IMR-90 (cell line): Measurements from ENCODE around the gene AK2. TPM values are rescaled to one million over a fixed set of nuclear protein-coding genes. Genes with fewer than 3 reads are reported as not detected.

Source experiments
- ATAC-seq: fragments of 200-7000 bp; cut with Tn5 transposase; 2 replicates; pipeline ENCODE4 v1.9.1; 2020; ENCODE audit warnings: low read depth, mild to moderate bottlenecking, moderate library complexity
- BruUV-seq: library from RNA; stranded (reverse); fragments of 400-500 nt; replicated peaks from 2 replicates; lab custom pipeline; 2021; lab: Mats Ljungman, UMichigan
- CTCF ChIA-PET: fragments of 300-600 bp; formaldehyde crosslinking; extraction: SDS; loops from one replicate; lab custom pipeline; 2021; ENCODE audit warnings: antibody characterized with exemption; lab: Yijun Ruan, JAX
- POLR2A ChIA-PET: fragments of 300-600 bp; sonication (Branson Sonifier 250); formaldehyde crosslinking; loops from one replicate; lab custom pipeline; 2022; ENCODE audit warnings: antibody characterized with exemption; ENCODE audit not compliant: unreplicated experiment; lab: Charles Lee
- DNase-seq: peaks from one replicate; pipeline ENCODE4 v3.0.0; 2013
- H2AFZ ChIP-seq: replicated peaks from 2 replicates; pipeline ENCODE3; 2013; ENCODE audit warnings: low read length, mild to moderate bottlenecking; ENCODE audit not compliant: poor library complexity
- H2AK5ac ChIP-seq: 2 replicates; pipeline ENCODE4 v1.6.1; 2013; ENCODE audit warnings: low read depth, low read length, inconsistent platforms
- H2AK9ac ChIP-seq: replicated peaks from 2 replicates; pipeline ENCODE3; 2013; ENCODE audit warnings: mild to moderate bottlenecking, low read depth, low read length, moderate library complexity; ENCODE audit not compliant: poor library complexity
- H2BK120ac ChIP-seq: 2 replicates; pipeline ENCODE4 v1.6.1; 2013; ENCODE audit warnings: low read depth, low read length, inconsistent platforms
- H2BK15ac ChIP-seq: 3 replicates; pipeline ENCODE4 v1.6.1; 2013; ENCODE audit warnings: low read depth, low read length, inconsistent platforms
- H2BK20ac ChIP-seq: 2 replicates; pipeline ENCODE4 v1.6.1; 2013; ENCODE audit warnings: low read depth, mild to moderate bottlenecking, inconsistent platforms, low read length, moderate library complexity
- H2BK5ac ChIP-seq: 2 replicates; pipeline ENCODE4 v1.6.1; 2013; ENCODE audit warnings: mild to moderate bottlenecking, low read depth, low read length, inconsistent platforms; ENCODE audit not compliant: poor library complexity, severe bottlenecking
- H3K14ac ChIP-seq: replicated peaks from 2 replicates; pipeline ENCODE4 v1.6.1; 2013; ENCODE audit warnings: low read depth, low read length, inconsistent platforms
- H3K18ac ChIP-seq: 2 replicates; pipeline ENCODE4 v1.6.1; 2013; ENCODE audit warnings: low read depth, low read length, control low read depth
- H3K23ac ChIP-seq: 2 replicates; pipeline ENCODE4 v1.6.1; 2013; ENCODE audit warnings: low read depth, low read length, inconsistent platforms
- H3K27ac ChIP-seq: 2 replicates; pipeline ENCODE4 v1.5.1; 2013; ENCODE audit warnings: mild to moderate bottlenecking, control low read depth, low read length; ENCODE audit not compliant: insufficient read depth
- H3K27me3 ChIP-seq: 2 replicates; pipeline ENCODE4 v1.6.1; 2013; ENCODE audit warnings: low read length; ENCODE audit not compliant: control insufficient read depth, insufficient read depth
- H3K36me3 ChIP-seq: 2 replicates; pipeline ENCODE4 v1.6.1; 2013; ENCODE audit warnings: low read length, mixed read lengths; ENCODE audit not compliant: control insufficient read depth, insufficient read depth
- H3K4ac ChIP-seq: 2 replicates; pipeline ENCODE4 v1.6.1; 2013; ENCODE audit warnings: low read depth, low read length, inconsistent platforms
- H3K4me1 ChIP-seq: 2 replicates; pipeline ENCODE4 v1.6.1; 2013; ENCODE audit warnings: low read length, mixed read lengths; ENCODE audit not compliant: control insufficient read depth, insufficient read depth
- H3K4me2 ChIP-seq: 2 replicates; pipeline ENCODE4 v1.6.1; 2013; ENCODE audit warnings: low read depth, mild to moderate bottlenecking, control low read depth, low read length, moderate library complexity
- H3K4me3 ChIP-seq: 2 replicates; pipeline ENCODE4 v1.5.1; 2013; ENCODE audit warnings: low read depth, mild to moderate bottlenecking, control low read depth, low read length, moderate library complexity; ENCODE audit not compliant: insufficient read depth
- H3K56ac ChIP-seq: 2 replicates; pipeline ENCODE4 v1.6.1; 2013; ENCODE audit warnings: low read length, inconsistent platforms; ENCODE audit not compliant: insufficient read depth; ENCODE audit errors: extremely low read depth
- H3K79me1 ChIP-seq, 2 experiments: 2 replicates each; pipeline ENCODE4 v1.6.1; 2013; ENCODE audit warnings: low read length in 2 of 2, inconsistent platforms in 1 of 2, low read depth in 1 of 2
- H3K9ac ChIP-seq: 2 replicates; pipeline ENCODE4 v1.6.1; 2013; ENCODE audit warnings: low read depth, low read length, control low read depth
- H3K9me1 ChIP-seq: 2 replicates; pipeline ENCODE4 v1.6.1; 2013; ENCODE audit warnings: low read length, inconsistent platforms; ENCODE audit not compliant: insufficient read depth
- H3K9me3 ChIP-seq: 2 replicates; pipeline ENCODE4 v1.6.1; 2013; ENCODE audit warnings: low read length; ENCODE audit not compliant: control insufficient read depth, insufficient read depth
- H4K20me1 ChIP-seq: 2 replicates; pipeline ENCODE4 v1.6.1; 2013; ENCODE audit warnings: low read length, inconsistent platforms; ENCODE audit not compliant: insufficient read depth
- H4K5ac ChIP-seq: 2 replicates; pipeline ENCODE4 v1.6.1; 2013; ENCODE audit warnings: mild to moderate bottlenecking, low read depth, low read length, control low read depth
- H4K8ac ChIP-seq, 2 experiments: 2 replicates each; pipeline ENCODE4 v1.6.1; 2013; ENCODE audit warnings: low read depth in 2 of 2, low read length in 2 of 2, control low read depth in 1 of 2, inconsistent platforms in 1 of 2
- H4K91ac ChIP-seq: 2 replicates; pipeline ENCODE4 v1.6.1; 2013; ENCODE audit warnings: low read depth, low read length, inconsistent platforms; ENCODE audit not compliant: insufficient read depth
- BHLHE40 ChIP-seq: fragments of 150-350 bp; IDR thresholded peaks from 2 replicates; pipeline ENCODE4 v1.6.1; 2016; ENCODE audit warnings: mild to moderate bottlenecking, low read depth, low read length
- FOS ChIP-seq: fragments of 150-350 bp; IDR thresholded peaks from 2 replicates; pipeline ENCODE4 v1.6.1; 2016; ENCODE audit warnings: low read depth, low read length
- MAFK ChIP-seq: IDR thresholded peaks from 2 replicates; pipeline ENCODE4 v1.6.1; 2012; ENCODE audit warnings: low read depth, low read length, improper control_type of control experiment
- MAZ ChIP-seq: IDR thresholded peaks from 2 replicates; pipeline ENCODE4 v1.6.1; 2012; ENCODE audit warnings: low read depth, mild to moderate bottlenecking, low read length, improper control_type of control experiment, moderate library complexity, borderline replicate concordance
- MXI1 ChIP-seq: IDR thresholded peaks from 2 replicates; pipeline ENCODE4 v1.6.1; 2012; ENCODE audit warnings: low read depth, mild to moderate bottlenecking, low read length, moderate library complexity, borderline replicate concordance
- NFE2L2 ChIP-seq: fragments of 150-350 bp; IDR thresholded peaks from 2 replicates; pipeline ENCODE4 v1.6.1; 2016; ENCODE audit warnings: low read depth, mild to moderate bottlenecking, low read length
- POLR2A ChIP-seq: IDR thresholded peaks from 2 replicates; pipeline ENCODE4 v1.6.1; 2012; ENCODE audit warnings: mild to moderate bottlenecking, low read depth, low read length
- RCOR1 ChIP-seq: IDR thresholded peaks from 2 replicates; pipeline ENCODE4 v1.6.1; 2012; ENCODE audit warnings: mild to moderate bottlenecking, low read length, improper control_type of control experiment; ENCODE audit not compliant: insufficient replicate concordance
- RFX5 ChIP-seq: IDR thresholded peaks from 2 replicates; pipeline ENCODE4 v1.8.0; 2012; ENCODE audit warnings: low read depth, mild to moderate bottlenecking, low read length, moderate library complexity
- SMC3 ChIP-seq: fragments of 150-350 bp; IDR thresholded peaks from 2 replicates; pipeline ENCODE4 v1.6.1; 2016; ENCODE audit warnings: low read depth, mild to moderate bottlenecking, antibody characterized with exemption, low read length, moderate library complexity
- WGBS, 2 experiments: methylation state at CpG; one replicate each; pipeline versions ENCODE4 v1.1.5 to v1.1.7; 2013; ENCODE audit warnings: missing lambda C conversion rate in 2 of 2; ENCODE audit not compliant: insufficient read length in 1 of 2; ENCODE audit errors: extremely low coverage in 2 of 2; 5-methylcytosine and 5-hydroxymethylcytosine counted together
- dilution Hi-C: fragments of 300-500 bp; cut with HindIII; formaldehyde crosslinking; loops from one replicate; pipeline ENCODE4 v1.14.3; 2018; ENCODE audit warnings: low sequenced_read_pairs; ENCODE audit not compliant: unreplicated experiment
- in situ Hi-C: fragments of 300-500 bp; cut with MboI; formaldehyde crosslinking; loops from 3 replicates; pipeline ENCODE4 v1.14.3; 2019; ENCODE audit warnings: low sequenced_read_pairs, inconsistent platforms, mixed read lengths
- intact Hi-C: fragments of 100-400 bp; cut with micrococcal nuclease; formaldehyde crosslinking; loops from 2 replicates; pipeline ENCODE4 v1.10.0; 2022
- polyA plus RNA-seq, 3 experiments: library from polyadenylated mRNA; depleted of rRNA; stranded (reverse); fragments of >200 nt; gene quantifications; 2 replicates each; pipeline ENCODE4 v1.2.3, GENCODE V29; 2012; ENCODE audit warnings: low replicate concordance in 1 of 3
- total RNA-seq: library from RNA; depleted of rRNA; stranded (reverse); fragments of >200 nt; gene quantifications from 2 replicates; pipeline ENCODE4 v1.2.3, GENCODE V29; 2012
- TF ChIP-seq, protein P1 (sequence below): conservative IDR thresholded peaks from 2 replicates; pipeline ENCODE4 v1.5.1; 2012; ENCODE audit warnings: mild to moderate bottlenecking, low read depth, low read length, improper control_type of control experiment
- TF ChIP-seq, protein P2 (sequence below): fragments of 150-350 bp; IDR thresholded peaks from 2 replicates; pipeline ENCODE4 v1.6.1; 2016; ENCODE audit warnings: low read depth, mild to moderate bottlenecking, low read length, moderate library complexity, borderline replicate concordance
- TF ChIP-seq, protein P3 (sequence below): fragments of 150-350 bp; IDR thresholded peaks from 2 replicates; pipeline ENCODE4 v1.6.1; 2017; ENCODE audit warnings: mild to moderate bottlenecking, antibody characterized with exemption, low read length, low read depth

Gene AK2
- total and polyA plus RNA-seq, 2 of the 4 experiments (the other 2 are of a cell fraction), result 118 to 203 TPM

DNA sequence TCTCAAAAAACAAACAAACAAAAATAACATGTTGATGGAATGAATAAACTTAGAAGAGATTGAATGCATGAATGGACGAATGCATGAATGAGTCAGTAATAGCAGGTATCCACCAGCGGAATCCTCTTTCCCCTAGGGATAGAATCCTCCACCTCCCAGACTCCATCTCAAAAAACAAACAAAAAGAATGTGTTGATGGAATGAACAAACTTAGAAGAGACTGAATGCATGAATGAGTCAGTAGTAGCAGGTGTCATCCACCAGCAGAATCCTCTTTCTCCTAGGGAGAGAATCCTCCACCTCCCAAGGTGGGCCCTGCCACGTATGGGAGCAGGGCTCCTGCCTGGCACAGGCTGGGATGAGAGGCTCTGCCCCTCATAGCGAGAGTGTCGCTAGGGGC is 45.3 kb downstream of the AK2 start:
- POLR2A ChIA-PET, result no interaction called here
- CTCF ChIA-PET, result interaction anchor here (1.0 to 1.2 kb wide), 2 partner anchors 9 to 16 kb away, joined by 3 read pairs; no protein-coding TSS in a partner anchor
- ATAC-seq, result no peak

More for the DNA sequence above, 45.3 kb downstream of the AK2 start:
- Histone ChIP-seq H4K20me1 (peaks cover 4% of the 10 kb centered on the region), H3K9ac (no peak overlapping the region), H4K8ac (no peak overlapping the region), H3K18ac (no peak overlapping the region), H3K36me3 (no peaks in the 10 kb centered on the region), H2BK5ac (peak overlapping the region; percentile 22), H2AK5ac (peak overlapping the region; percentile 49), H3K4me2 (no peak overlapping the region), H3K9me3 (no peaks in the 10 kb centered on the region), H2BK15ac (no peak overlapping the region), H3K23ac (no peak overlapping the region), H2AFZ (no peak overlapping the region), H4K5ac (no peak overlapping the region), H3K27ac (no peak overlapping the region), H3K4me3 (no peak overlapping the region), H3K9me1 (peaks cover 26% of the 10 kb centered on the region), H3K4me1 (peaks cover 22% of the 10 kb centered on the region), H2AK9ac (no peak overlapping the region), H3K79me1 (no peaks in the 10 kb centered on the region), H2BK120ac (no peak overlapping the region), H3K4ac (peak overlapping the region; percentile 7), H3K27me3 (no peaks in the 10 kb centered on the region), H4K91ac (no peak overlapping the region), H3K14ac (no peak overlapping the region), H3K56ac (no peak overlapping the region), H2BK20ac (no peak overlapping the region)
- in situ Hi-C loops, result no loop called here
- DNase-seq, result no peak
- no CpG with 5 or more reads among the region's 5 CpGs for WGBS, 2 experiments
- intact Hi-C loops, result no loop called here
- no peak for TF ChIP-seq BHLHE40
- TF ChIP-seq NFE2L2, result no peak
- no peak for TF ChIP-seq MAFK
- TF ChIP-seq, protein P1, sequence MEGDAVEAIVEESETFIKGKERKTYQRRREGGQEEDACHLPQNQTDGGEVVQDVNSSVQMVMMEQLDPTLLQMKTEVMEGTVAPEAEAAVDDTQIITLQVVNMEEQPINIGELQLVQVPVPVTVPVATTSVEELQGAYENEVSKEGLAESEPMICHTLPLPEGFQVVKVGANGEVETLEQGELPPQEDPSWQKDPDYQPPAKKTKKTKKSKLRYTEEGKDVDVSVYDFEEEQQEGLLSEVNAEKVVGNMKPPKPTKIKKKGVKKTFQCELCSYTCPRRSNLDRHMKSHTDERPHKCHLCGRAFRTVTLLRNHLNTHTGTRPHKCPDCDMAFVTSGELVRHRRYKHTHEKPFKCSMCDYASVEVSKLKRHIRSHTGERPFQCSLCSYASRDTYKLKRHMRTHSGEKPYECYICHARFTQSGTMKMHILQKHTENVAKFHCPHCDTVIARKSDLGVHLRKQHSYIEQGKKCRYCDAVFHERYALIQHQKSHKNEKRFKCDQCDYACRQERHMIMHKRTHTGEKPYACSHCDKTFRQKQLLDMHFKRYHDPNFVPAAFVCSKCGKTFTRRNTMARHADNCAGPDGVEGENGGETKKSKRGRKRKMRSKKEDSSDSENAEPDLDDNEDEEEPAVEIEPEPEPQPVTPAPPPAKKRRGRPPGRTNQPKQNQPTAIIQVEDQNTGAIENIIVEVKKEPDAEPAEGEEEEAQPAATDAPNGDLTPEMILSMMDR, result no peak
- no peak for TF ChIP-seq POLR2A
- TF ChIP-seq RCOR1, result no peak
- TF ChIP-seq, protein P2, sequence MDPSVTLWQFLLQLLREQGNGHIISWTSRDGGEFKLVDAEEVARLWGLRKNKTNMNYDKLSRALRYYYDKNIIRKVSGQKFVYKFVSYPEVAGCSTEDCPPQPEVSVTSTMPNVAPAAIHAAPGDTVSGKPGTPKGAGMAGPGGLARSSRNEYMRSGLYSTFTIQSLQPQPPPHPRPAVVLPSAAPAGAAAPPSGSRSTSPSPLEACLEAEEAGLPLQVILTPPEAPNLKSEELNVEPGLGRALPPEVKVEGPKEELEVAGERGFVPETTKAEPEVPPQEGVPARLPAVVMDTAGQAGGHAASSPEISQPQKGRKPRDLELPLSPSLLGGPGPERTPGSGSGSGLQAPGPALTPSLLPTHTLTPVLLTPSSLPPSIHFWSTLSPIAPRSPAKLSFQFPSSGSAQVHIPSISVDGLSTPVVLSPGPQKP, result no peak
- TF ChIP-seq MXI1, result no peak
- TF ChIP-seq SMC3, result no peak
- TF ChIP-seq, protein P3, sequence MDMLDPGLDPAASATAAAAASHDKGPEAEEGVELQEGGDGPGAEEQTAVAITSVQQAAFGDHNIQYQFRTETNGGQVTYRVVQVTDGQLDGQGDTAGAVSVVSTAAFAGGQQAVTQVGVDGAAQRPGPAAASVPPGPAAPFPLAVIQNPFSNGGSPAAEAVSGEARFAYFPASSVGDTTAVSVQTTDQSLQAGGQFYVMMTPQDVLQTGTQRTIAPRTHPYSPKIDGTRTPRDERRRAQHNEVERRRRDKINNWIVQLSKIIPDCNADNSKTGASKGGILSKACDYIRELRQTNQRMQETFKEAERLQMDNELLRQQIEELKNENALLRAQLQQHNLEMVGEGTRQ, result no peak
- TF ChIP-seq MAZ, result no peak
- TF ChIP-seq FOS, result no peak
- no peak for TF ChIP-seq RFX5
- dilution Hi-C loops, result no loop called here
- BruUV-seq, result no TSS peak
